Nephron (organoid): ENCODE results near the gene KIF23.

Source experiments
- H3K27ac Mint-ChIP-seq, 3 experiments: 2 replicates each; pipeline ENCODE4 v1.8.0; 2020; ENCODE audit warnings: mixed read lengths in 3 of 3, mild to moderate bottlenecking in 2 of 3, moderate library complexity in 1 of 3
- H3K27me3 Mint-ChIP-seq: 2 replicates; pipeline ENCODE4 v1.8.0; 2021; ENCODE audit warnings: low read depth, mild to moderate bottlenecking, moderate library complexity, mixed read lengths
- H3K36me3 Mint-ChIP-seq: 2 replicates; pipeline ENCODE4 v1.8.0; 2020; ENCODE audit warnings: low read depth, mixed read lengths
- H3K4me1 Mint-ChIP-seq: 2 replicates; pipeline ENCODE4 v1.8.0; 2020; ENCODE audit warnings: mixed read lengths
- H3K4me3 Mint-ChIP-seq, 3 experiments: 2 replicates each; pipeline ENCODE4 v1.8.0; 2020; ENCODE audit warnings: mild to moderate bottlenecking in 3 of 3, mixed read lengths in 3 of 3, moderate library complexity in 2 of 3
- H3K9me3 Mint-ChIP-seq: 2 replicates; pipeline ENCODE4 v1.8.0; 2020; ENCODE audit warnings: mixed read lengths
- CTCF ChIP-seq, 3 experiments: fragments of 200-600 bp; sonication (generic); IDR thresholded peaks; one replicate each; pipeline ENCODE4 v1.5.0; 2021; ENCODE audit warnings: antibody characterized with exemption in 3 of 3; ENCODE audit not compliant: unreplicated experiment in 3 of 3

KIF23 gene

GRCh38 chr15:69454953-69455352, 40.8 kb downstream of the KIF23 start:
- H3K9me3 Mint-ChIP-seq: no peaks in the 10 kb centered on the region
- no peaks in the 10 kb centered on the region for H3K27me3 Mint-ChIP-seq
- H3K4me3 Mint-ChIP-seq: peak overlapping the region; percentile 93 to 98 (median 96)
- peak overlapping the region in 2 of 3 experiments; percentile 0 to 17 for H3K27ac Mint-ChIP-seq
- no peak for TF ChIP-seq CTCF (IDR thresholded peaks at IDR 0.05; ENCODE audit: unreplicated experiment in 3 of 3)
- H3K36me3 Mint-ChIP-seq: peaks cover 41% of the 10 kb centered on the region
- H3K4me1 Mint-ChIP-seq: peaks cover 33% of the 10 kb centered on the region

DNA sequence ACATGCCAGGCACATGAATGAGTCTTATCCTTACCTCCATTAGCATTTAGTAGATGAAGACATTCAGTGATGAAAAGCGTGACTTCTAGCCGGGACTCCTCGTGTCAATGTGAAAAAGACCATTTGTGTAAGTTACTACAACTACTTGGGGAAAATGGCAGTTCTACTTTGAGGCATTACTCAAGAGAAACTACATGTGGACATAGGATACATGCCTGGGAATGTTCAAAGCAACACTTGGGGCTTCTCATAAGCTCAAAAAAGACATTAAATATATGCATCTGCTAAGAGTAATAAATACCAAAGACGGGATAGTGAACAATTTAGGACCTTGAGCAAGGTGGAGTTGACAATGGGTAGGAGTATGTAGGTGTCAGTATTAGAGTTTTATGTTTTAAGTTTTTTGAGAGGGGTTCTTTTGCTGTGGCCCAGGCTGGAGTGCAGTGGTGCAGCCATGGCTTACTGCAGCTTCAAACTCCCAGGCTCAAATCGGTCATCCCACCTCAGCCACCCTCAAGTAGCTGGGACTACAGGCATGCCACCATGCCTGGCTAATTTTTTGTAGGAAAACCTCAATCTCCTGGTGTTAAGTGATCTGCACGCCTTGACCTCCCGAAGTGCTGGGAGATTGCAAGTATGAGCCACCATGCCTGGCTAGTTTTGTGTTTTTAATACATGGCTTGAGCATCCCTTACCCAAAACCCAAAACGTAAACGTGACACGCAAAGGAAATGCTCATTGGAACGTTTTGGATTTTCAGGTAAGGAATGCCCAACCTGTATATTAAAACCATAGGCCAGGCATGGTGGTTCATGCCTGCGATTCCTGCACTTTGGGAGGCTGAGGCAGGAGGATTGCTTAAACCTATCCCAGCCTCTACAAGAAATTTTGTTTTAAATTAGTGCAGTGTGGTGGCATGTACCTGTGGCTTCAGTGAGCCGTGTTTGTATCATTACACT, 42.3 kb downstream of the KIF23 start:
- no peak for TF ChIP-seq CTCF (IDR thresholded peaks at IDR 0.05; ENCODE audit: unreplicated experiment in 3 of 3)
- H3K36me3 Mint-ChIP-seq: peaks cover 41% of the 10 kb centered on the region
- H3K9me3 Mint-ChIP-seq: no peaks in the 10 kb centered on the region
- H3K4me3 Mint-ChIP-seq: peak overlapping the region; percentile 31 to 59 (median 46)
- H3K27ac Mint-ChIP-seq: no peak overlapping the region
- no peaks in the 10 kb centered on the region for H3K27me3 Mint-ChIP-seq
- peaks cover 33% of the 10 kb centered on the region for H3K4me1 Mint-ChIP-seq

DNA sequence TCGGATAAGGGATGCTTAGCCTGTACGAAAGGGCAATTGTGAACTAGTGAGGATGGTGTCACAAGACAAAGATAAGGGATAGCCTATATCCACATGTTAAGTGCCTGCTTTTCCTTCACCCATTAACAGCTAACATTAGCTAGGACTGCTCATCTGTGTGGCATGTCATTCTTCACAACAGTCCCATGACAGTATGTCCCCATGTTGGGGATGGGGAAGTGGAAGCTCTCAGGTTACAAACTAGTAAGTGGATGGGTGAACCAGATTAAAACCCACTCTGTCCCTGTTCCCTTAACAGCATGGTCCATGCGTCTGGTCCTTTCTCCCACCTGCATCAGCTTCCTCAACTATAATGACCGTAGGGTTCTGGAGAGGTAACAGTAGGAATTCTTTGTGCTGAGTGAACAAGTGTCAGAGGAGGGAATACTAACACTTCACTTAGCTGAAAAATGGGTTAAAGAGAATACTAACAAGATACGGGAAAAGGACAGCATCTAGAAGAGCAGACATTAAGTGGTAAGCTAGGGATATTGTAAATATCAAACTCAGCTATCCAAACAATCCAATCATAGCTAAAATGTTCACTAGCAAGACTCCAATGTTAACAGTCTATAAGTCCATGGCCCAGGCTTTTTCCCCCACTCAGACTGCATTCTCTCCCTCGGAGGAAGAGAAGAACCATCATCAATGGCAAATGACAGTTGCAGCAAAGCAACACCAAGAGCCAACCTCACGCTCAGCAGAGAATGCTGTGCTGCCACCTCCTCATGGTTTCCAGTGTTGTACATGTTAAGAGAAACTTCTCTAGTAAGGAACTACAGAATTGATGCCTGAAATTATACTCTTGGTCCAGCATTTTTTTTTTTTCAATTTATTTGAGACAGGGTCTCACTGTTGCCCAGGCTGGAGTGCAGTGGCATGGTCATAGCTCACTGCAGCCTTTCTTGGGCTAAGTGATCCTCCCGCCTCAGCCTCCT, 43.4 kb downstream of the KIF23 start:
- Mint-ChIP-seq H3K4me3 (no peak overlapping the region), H3K36me3 (peaks cover 41% of the 10 kb centered on the region), H3K9me3 (no peaks in the 10 kb centered on the region), H3K27me3 (peaks cover 3% of the 10 kb centered on the region), H3K4me1 (peaks cover 28% of the 10 kb centered on the region), H3K27ac (peak overlapping the region in 1 of 3 experiments; percentile 2)
- TF ChIP-seq CTCF (IDR thresholded peaks at IDR 0.05; ENCODE audit: unreplicated experiment in 3 of 3): no peak

- H3K4me1 Mint-ChIP-seq: peaks cover 32% of the 10 kb centered on the region
- H3K4me3 Mint-ChIP-seq: no peak overlapping the region
- H3K36me3 Mint-ChIP-seq: peaks cover 37% of the 10 kb centered on the region
- TF ChIP-seq CTCF (IDR thresholded peaks at IDR 0.05; ENCODE audit: unreplicated experiment in 3 of 3): no peak
- H3K9me3 Mint-ChIP-seq: no peaks in the 10 kb centered on the region
- peaks cover 3% of the 10 kb centered on the region for H3K27me3 Mint-ChIP-seq
- H3K27ac Mint-ChIP-seq: no peak overlapping the region
These were observed 44.9 kb downstream of the KIF23 start for GRCh38 chr15:69459066-69459465.

DNA sequence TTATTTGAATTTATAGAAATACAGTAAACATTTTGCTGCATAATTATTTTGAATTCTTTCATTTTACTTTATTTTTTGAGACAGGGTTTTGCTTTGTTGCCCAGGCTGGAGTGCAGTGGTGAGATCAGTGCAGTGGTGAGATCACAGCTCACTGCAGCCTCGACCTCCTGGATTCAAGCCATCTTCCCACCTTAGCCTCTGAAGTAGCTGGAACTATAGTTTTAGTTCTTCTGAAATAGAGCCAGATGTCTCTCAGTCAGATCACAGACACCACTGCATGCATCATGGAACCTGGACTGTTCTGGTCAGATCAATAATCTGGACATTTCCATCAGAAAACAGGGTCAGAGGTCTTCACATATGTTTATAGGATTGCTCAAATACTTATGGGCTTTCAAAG, 46.3 kb downstream of the KIF23 start:
- TF ChIP-seq CTCF (IDR thresholded peaks at IDR 0.05; ENCODE audit: unreplicated experiment in 3 of 3): no peak
- no peaks in the 10 kb centered on the region for H3K9me3 Mint-ChIP-seq
- H3K27ac Mint-ChIP-seq: no peak overlapping the region
- H3K36me3 Mint-ChIP-seq: peaks cover 24% of the 10 kb centered on the region
- H3K4me1 Mint-ChIP-seq: peaks cover 18% of the 10 kb centered on the region
- H3K4me3 Mint-ChIP-seq: no peak overlapping the region
- H3K27me3 Mint-ChIP-seq: peaks cover 3% of the 10 kb centered on the region
